ENCODE measurements around the gene MYRIP.
"Not testable (repeated sequence)": the region's sequence is repeated elsewhere in the genome, so short reads cannot be mapped to it uniquely, and the experiment has no call there.

The MYRIP gene

DNA sequence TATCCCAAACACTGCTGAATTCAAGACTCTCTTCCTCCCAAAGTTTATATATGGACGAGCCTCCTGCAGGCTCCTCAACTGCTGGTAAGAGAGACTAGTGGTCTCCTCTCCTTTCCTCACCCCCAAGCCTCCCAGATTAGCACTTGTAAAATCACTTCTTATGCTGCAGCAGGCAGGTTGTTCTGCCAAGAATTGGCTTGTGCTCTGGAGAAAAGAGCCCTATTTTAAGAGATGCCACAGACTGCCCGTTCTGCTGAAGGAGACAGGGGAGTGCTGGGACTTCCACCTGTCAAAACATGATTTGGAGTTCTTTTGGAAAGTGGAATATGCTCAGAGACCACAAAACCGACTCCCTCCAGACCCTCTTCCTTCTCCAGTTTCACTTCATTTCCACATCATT, 269.2 kb downstream of the MYRIP start:
- Histone ChIP-seq H3K9ac (ENCODE audit: insufficient read length, low read depth) (no peak overlapping the region), H3K9me3 (ENCODE audit: insufficient read depth, low read length) (peaks cover 9% of the 10 kb centered on the region; the same call in 1 of the 2 replicates), H3K4me3 (ENCODE audit: insufficient read length, low read depth) (no peak overlapping the region), H3K36me3 (ENCODE audit: insufficient read depth, insufficient read length, low read length) (no peaks in the 10 kb centered on the region), H3K4me1 (ENCODE audit: insufficient read depth, insufficient read length) (no peaks in the 10 kb centered on the region), H3K27me3 (ENCODE audit: insufficient read depth, insufficient read length) (no peaks in the 10 kb centered on the region)
- TF ChIP-seq ZNF274 (IDR thresholded peaks at IDR 0.05; ENCODE audit: low read depth, low read length) (no peak), YY1 (IDR thresholded peaks at IDR 0.05; ENCODE audit: insufficient read depth, insufficient read length) (no peak), SUZ12 (IDR thresholded peaks at IDR 0.05; ENCODE audit: extremely low read depth, insufficient read depth, insufficient read length) (no peak)
- DNase-seq (ENCODE audit: low read depth, low spot score), result no peak

DNA sequence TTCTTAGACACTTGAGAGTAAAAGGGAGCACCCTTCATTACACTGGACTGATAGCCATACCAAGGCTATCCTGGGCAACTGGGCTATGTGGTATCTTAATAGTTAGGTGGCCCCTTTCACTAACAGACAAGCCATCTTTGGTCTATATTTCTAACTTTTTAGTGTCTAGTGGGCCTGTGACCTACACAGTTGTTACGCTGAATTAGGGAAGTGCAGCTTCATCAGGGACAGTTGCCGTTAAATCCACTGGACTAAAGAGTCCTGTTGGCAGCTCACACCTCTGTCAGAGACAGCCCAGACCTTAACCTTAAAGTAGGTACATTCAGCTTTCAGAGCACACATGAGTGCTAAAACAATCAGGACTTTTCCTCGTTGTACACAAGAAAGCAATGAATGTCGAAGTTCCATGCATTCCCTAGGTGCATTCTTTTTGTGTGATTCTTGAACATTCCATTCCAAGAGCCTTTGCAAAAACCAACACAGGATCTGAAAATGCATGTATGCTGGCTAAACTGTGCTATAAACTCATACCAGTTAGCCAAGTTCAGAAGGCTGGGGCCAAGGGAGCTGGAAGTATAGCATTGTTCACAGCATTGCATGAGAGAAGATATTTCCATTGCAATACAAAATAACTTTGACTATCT, 269.9 kb downstream of the MYRIP start:
- no peak for DNase-seq (ENCODE audit: low read depth, low spot score)
- Histone ChIP-seq H3K9ac (ENCODE audit: insufficient read length, low read depth) (no peak overlapping the region), H3K4me3 (ENCODE audit: insufficient read length, low read depth) (no peak overlapping the region), H3K9me3 (ENCODE audit: insufficient read depth, low read length) (peaks cover 9% of the 10 kb centered on the region; the same call in 1 of the 2 replicates), H3K4me1 (ENCODE audit: insufficient read depth, insufficient read length) (no peaks in the 10 kb centered on the region), H3K36me3 (ENCODE audit: insufficient read depth, insufficient read length, low read length) (no peaks in the 10 kb centered on the region), H3K27me3 (ENCODE audit: insufficient read depth, insufficient read length) (no peaks in the 10 kb centered on the region)
- TF ChIP-seq SUZ12 (IDR thresholded peaks at IDR 0.05; ENCODE audit: extremely low read depth, insufficient read depth, insufficient read length) (no peak), ZNF274 (IDR thresholded peaks at IDR 0.05; ENCODE audit: low read depth, low read length) (no peak), YY1 (IDR thresholded peaks at IDR 0.05; ENCODE audit: insufficient read depth, insufficient read length) (no peak)

DNA sequence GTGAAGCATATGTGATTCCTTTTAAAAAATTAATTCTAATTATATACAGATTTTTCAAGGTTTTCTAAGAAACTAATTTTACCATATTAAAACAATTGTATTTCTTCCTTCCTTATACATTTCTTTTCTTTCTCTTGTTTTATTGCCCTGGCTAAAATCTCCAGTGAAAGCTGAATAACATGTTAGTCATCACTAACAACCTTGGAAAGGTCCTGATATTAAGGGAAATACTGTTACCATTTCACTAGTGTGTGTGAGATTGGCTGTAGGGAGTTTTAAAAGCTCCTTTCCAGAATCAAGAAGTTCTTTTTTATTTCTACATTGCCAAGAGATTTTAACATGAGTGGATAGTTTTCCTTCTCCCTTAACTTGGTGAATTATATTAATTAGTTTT, 270.4 kb downstream of the MYRIP start:
- no peaks in the 10 kb centered on the region for H3K4me1 ChIP-seq (ENCODE audit: insufficient read depth, insufficient read length)
- H3K9ac ChIP-seq (ENCODE audit: insufficient read length, low read depth), result no peak overlapping the region
- no peaks in the 10 kb centered on the region for H3K27me3 ChIP-seq (ENCODE audit: insufficient read depth, insufficient read length)
- peaks cover 9% of the 10 kb centered on the region; the same call in 1 of the 2 replicates for H3K9me3 ChIP-seq (ENCODE audit: insufficient read depth, low read length)
- H3K4me3 ChIP-seq (ENCODE audit: insufficient read length, low read depth), result no peak overlapping the region
- no peak for DNase-seq (ENCODE audit: low read depth, low spot score)
- TF ChIP-seq SUZ12 (IDR thresholded peaks at IDR 0.05; ENCODE audit: extremely low read depth, insufficient read depth, insufficient read length) (no peak), ZNF274 (IDR thresholded peaks at IDR 0.05; ENCODE audit: low read depth, low read length) (no peak), YY1 (IDR thresholded peaks at IDR 0.05; ENCODE audit: insufficient read depth, insufficient read length) (no peak)
- no peaks in the 10 kb centered on the region for H3K36me3 ChIP-seq (ENCODE audit: insufficient read depth, insufficient read length, low read length)

DNA sequence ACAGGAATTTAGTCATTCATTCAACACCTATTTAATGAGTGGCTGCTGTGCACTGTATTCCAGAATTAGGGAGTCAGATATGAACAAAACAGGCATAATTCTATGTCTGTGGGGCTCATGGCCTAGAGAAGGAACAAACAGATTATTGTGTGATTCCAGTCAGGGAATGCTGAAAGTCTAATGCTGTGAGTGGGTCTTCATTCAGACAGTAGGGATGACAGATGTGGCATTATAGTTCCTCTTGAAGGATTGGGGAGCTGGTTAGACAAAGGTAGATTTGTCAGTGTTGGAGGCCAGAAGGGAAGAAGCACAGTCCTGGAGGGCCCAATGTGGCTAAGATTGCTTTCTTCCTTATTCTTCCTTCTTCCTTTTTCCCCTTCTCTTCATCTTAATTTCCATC, 273.7 kb downstream of the MYRIP start:
- Histone ChIP-seq H3K9me3 (ENCODE audit: insufficient read depth, low read length) (peaks cover 9% of the 10 kb centered on the region; the same call in 1 of the 2 replicates), H3K9ac (ENCODE audit: insufficient read length, low read depth) (no peak overlapping the region), H3K27me3 (ENCODE audit: insufficient read depth, insufficient read length) (no peaks in the 10 kb centered on the region), H3K4me3 (ENCODE audit: insufficient read length, low read depth) (no peak overlapping the region), H3K36me3 (ENCODE audit: insufficient read depth, insufficient read length, low read length) (no peaks in the 10 kb centered on the region), H3K4me1 (ENCODE audit: insufficient read depth, insufficient read length) (no peaks in the 10 kb centered on the region)
- TF ChIP-seq SUZ12 (IDR thresholded peaks at IDR 0.05; ENCODE audit: extremely low read depth, insufficient read depth, insufficient read length) (no peak), YY1 (IDR thresholded peaks at IDR 0.05; ENCODE audit: insufficient read depth, insufficient read length) (no peak), ZNF274 (IDR thresholded peaks at IDR 0.05; ENCODE audit: low read depth, low read length) (no peak)
- no peak for DNase-seq (ENCODE audit: low read depth, low spot score)

DNA sequence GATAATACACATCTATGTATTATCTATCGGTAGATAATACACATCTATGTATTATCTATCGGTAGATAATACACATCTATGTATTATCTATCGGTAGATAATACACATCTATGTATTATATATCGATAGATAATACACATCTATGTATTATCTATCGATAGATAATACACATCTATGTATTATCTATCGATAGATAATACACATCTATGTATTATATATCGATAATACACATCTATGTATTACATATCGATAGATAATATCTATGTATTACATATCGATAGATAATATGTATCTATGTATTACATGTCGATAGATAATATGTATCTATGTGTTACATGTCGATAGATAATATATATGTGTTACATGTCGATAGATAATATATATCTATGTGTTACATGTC, 275.0 kb downstream of the MYRIP start:
- H3K4me3 ChIP-seq (ENCODE audit: insufficient read length, low read depth), result not testable (repeated sequence)

DNA sequence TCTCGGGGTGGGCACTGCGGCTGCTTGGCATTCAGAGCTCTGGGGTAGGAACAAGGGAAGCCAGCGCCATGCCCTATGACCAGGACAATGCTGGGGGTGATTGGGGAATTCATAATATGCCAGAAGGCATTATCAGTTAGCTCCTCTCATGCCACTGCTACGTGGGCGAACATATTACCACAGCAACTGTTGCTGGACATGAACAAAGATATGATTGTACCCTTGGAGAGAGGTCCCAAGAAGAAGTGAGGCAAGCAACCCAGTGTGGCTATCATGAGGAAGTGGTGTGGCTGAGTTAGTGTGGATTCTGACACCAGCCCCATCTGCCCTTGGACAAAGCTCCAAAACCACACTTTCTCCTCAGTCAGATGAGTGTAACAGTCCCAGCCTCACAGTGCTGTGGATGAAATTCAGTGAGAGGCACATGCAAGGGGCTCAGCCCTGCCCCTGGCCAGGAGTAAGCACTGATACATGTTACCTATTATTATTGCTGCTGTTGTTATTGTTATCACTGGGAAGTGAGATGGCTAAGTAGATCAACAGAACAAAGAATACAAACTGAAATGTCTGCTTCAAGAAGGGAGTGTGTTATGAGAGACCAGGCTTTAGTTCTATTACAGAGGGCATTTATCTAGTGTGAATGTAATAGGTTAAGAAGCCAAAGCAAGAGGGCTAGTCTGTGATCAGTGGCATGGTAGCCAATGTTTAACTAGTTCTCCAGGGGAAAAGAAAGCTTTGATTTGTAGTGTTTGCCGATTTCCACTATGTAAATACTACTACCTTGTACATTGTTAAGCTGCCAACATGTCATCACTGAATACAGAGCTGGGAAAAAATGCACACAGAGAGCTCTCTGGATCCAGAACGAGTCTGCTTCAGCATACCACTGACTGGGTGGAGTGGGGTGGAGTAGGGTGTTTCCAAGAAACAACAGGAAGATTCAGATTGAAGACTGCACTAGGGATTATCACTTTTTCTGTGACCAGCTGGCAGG, 277.8 kb downstream of the MYRIP start:
- no peaks in the 10 kb centered on the region for H3K27me3 ChIP-seq (ENCODE audit: insufficient read depth, insufficient read length)
- no peak for DNase-seq (ENCODE audit: low read depth, low spot score)
- H3K4me1 ChIP-seq (ENCODE audit: insufficient read depth, insufficient read length), result peaks cover 4% of the 10 kb centered on the region
- H3K36me3 ChIP-seq (ENCODE audit: insufficient read depth, insufficient read length, low read length), result no peaks in the 10 kb centered on the region
- no peak overlapping the region for H3K9ac ChIP-seq (ENCODE audit: insufficient read length, low read depth)
- no peak overlapping the region for H3K4me3 ChIP-seq (ENCODE audit: insufficient read length, low read depth)
- no peaks in the 10 kb centered on the region for H3K9me3 ChIP-seq (ENCODE audit: insufficient read depth, low read length)
- TF ChIP-seq SUZ12 (IDR thresholded peaks at IDR 0.05; ENCODE audit: extremely low read depth, insufficient read depth, insufficient read length), result no peak
- no peak for TF ChIP-seq YY1 (IDR thresholded peaks at IDR 0.05; ENCODE audit: insufficient read depth, insufficient read length)
- no peak for TF ChIP-seq ZNF274 (IDR thresholded peaks at IDR 0.05; ENCODE audit: low read depth, low read length)

More for the DNA sequence above, 275.0 kb downstream of the MYRIP start:
- H3K9me3 ChIP-seq (ENCODE audit: insufficient read depth, low read length); H3K9ac ChIP-seq (ENCODE audit: insufficient read length, low read depth); DNase-seq (ENCODE audit: low read depth, low spot score); H3K36me3 ChIP-seq (ENCODE audit: insufficient read depth, insufficient read length, low read length); H3K27me3 ChIP-seq (ENCODE audit: insufficient read depth, insufficient read length); H3K4me1 ChIP-seq (ENCODE audit: insufficient read depth, insufficient read length): not testable (repeated sequence)

DNA sequence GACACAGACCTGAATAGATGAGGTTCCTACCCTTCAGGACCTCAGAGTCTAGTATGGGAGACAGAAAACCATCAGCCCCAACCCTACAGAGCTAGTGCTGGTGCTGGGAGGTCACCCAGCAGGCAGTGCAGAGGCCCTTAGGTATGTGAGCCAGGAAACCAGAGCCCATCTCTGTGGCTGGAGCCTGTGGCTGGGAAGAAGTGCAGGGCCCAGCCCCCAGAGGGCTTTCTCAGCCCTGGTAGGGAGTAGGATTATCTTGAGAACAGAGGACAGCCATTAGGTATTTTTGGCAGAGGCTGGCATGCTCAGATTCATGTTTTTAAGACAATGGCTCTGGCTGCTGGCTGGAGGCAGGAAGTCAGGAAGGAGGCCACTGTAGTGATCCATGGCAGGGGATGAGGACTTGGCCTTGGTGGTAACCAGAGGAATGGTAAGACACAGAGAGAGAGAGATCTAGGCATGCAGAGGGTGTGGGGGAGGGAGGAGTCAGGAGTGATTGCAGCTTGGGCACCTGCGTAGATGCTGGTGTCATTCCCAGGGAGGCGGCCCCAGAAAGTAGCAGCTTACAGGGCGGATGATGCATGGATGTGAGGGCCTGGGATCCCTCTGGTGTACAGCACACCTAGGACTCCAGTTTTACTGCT, 279.2 kb downstream of the MYRIP start:
- H3K4me3 ChIP-seq (ENCODE audit: insufficient read length, low read depth), result no peak overlapping the region
- DNase-seq (ENCODE audit: low read depth, low spot score), result no peak
- no peak overlapping the region for H3K9ac ChIP-seq (ENCODE audit: insufficient read length, low read depth)
- H3K9me3 ChIP-seq (ENCODE audit: insufficient read depth, low read length), result no peaks in the 10 kb centered on the region
- H3K36me3 ChIP-seq (ENCODE audit: insufficient read depth, insufficient read length, low read length), result no peaks in the 10 kb centered on the region
- H3K27me3 ChIP-seq (ENCODE audit: insufficient read depth, insufficient read length), result no peaks in the 10 kb centered on the region
- no peak for TF ChIP-seq SUZ12 (IDR thresholded peaks at IDR 0.05; ENCODE audit: extremely low read depth, insufficient read depth, insufficient read length)
- TF ChIP-seq YY1 (IDR thresholded peaks at IDR 0.05; ENCODE audit: insufficient read depth, insufficient read length), result no peak
- no peak for TF ChIP-seq ZNF274 (IDR thresholded peaks at IDR 0.05; ENCODE audit: low read depth, low read length)
- peaks cover 4% of the 10 kb centered on the region for H3K4me1 ChIP-seq (ENCODE audit: insufficient read depth, insufficient read length)
